NCI-H1436 (cell line): Measurements from ENCODE around the gene MCM3AP.
"Not testable (repeated sequence)": the region's sequence is repeated elsewhere in the genome, so short reads cannot be mapped to it uniquely, and the experiment has no call there.

Source experiments
- DNase-seq: peaks from one replicate; lab custom pipeline; 2025; lab: John Stamatoyannopoulos, UW

Gene MCM3AP

DNA sequence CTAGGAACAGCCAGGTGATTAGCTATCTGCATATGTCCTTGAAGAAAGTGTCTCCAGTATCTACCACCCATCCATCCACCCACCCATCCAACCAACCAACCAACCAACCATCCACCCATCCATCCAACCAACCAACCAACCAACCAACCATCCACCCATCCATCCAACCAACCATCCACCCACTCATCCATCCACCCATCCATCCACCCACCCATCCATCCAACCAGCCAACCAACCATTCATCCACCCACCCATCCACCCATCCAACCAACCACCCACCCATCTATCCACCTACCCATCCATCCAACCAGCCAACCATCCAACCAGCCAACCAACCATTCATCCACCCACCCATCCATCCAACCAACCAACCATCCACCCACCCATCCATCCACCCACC is 26.2 kb upstream of the MCM3AP start:
- no peak for DNase-seq

GRCh38 chr21:46310260-46310659 is 24.8 kb upstream of the MCM3AP start:
- not testable (repeated sequence) for DNase-seq

DNA sequence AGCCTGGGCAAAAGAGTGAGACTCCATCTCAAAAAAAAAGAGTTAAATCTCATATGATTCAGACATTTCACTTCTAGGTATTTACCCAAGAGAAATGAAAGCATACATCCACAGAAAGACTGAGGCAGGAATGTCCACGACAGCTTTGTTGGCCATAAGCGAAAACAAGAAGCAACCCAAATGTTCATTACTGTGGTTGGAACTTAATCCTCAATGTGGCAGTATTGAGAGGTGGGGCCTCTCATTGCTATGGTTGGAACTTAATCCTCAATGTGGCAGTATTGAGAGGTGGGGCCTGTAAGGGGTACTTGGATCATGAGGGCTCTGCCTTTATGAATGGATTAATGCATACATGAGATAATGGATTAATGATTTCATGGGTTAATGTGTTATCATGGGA is 23.0 kb upstream of the MCM3AP start:
- no peak for DNase-seq

DNA sequence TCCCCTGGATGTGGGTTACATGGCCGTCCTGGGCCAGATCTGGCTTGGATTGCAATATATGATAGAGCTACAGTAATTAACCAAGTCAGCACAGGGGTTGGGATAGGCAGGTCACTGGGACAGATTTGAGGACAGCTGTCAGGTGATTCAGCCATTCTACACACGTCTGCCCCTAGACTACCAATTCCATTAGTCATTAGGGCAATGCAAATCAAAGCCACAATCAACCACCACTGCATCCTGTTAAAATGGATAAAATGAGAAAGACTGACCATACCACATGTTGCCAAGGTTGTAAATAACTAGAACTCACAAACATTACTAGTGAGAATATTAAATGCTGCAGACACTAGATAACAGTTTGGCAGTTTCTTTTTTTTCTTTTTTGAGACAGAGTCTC is 22.2 kb upstream of the MCM3AP start:
- no peak for DNase-seq

GRCh38 chr21:46304955-46305354 is 19.5 kb upstream of the MCM3AP start:
- DNase-seq, result no peak

- no peak for DNase-seq
These were observed 19.0 kb upstream of the MCM3AP start for GRCh38 chr21:46304437-46304836.

DNA sequence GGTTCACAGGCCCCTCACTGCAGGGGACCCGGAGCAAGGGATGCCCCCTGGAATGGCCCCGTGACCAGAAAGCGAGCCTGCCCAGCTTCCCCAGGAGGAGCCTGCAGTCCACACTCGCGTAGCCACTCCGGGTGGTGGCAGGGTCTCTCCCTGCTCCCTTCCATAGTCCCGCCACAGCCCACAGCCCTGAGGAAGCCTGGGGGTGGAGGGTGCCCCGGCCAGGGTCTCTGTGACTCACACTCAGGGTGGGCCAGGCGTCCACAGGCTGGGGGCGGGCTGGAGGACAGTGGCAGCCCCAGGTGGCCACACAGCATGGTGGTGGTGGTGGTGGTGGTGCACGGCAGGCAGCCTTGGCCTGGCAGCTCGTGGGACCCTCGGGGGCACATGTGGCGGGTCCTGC is 16.3 kb upstream of the MCM3AP start:
- DNase-seq, result no peak

DNA sequence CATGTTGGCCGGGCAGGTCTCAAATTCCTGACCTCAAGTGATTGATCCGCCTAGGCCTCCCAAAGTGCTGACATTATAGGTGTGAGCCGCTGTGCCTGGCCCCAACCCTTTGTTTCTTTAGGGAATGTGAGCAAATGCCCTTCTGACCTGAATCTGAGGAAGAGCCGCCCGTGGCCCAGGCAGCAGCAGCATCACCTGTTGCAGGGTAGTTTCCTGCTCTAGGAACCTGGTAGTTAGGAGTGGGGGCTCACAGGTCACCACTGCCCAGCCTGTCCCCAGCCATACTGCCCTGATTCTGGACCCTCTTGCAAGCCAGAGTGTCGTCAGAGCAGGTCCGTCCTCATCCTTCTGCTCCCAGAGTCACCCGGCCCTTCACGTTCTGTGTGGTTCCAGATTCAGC is 13.8 kb upstream of the MCM3AP start:
- no peak for DNase-seq

DNA sequence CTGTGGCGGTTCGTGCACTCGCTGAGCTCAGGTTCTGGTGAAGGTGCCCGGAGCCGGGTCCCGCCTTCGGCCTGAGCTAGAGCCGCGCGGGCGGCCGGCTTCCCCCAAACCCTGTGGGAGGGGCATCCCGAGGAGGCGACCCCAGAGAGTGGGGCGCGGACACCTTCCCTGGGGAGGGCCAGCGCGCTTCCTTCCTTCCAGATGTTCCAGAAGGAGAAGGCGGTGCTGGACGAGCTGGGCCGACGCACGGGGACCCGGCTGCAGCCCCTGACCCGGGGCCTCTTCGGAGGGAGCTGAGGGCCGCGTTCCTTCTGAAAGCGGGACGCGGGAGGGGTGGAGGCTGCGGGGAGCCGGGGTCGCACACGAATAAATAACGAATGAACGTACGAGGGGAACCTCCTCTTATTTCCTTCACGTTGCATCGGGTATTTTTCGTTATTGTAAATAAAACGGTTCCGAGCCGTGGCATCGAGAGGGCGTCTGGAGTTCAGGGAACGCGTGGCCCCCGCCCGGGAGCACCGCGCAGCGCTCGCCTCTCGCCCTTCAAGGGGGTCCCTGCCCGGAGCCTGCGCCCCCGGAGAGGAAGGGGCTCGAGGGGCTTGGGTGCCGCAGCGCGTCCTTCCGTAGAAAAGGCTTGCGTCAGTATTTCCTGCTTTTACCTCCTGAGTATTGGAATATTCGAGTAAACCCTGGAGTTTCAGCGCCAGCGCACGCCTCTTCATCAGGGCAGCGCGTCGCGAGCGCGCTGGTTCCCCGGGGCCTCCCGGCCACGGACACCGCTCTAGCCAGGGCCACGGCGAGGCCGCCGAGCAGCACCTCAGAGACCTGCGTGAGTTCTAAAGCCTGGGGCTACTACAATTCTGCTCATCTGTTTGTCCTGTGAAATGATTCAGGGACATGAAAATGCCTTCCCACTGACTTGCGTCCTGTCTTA is 12.2 kb upstream of the MCM3AP start:
- no peak for DNase-seq

DNA sequence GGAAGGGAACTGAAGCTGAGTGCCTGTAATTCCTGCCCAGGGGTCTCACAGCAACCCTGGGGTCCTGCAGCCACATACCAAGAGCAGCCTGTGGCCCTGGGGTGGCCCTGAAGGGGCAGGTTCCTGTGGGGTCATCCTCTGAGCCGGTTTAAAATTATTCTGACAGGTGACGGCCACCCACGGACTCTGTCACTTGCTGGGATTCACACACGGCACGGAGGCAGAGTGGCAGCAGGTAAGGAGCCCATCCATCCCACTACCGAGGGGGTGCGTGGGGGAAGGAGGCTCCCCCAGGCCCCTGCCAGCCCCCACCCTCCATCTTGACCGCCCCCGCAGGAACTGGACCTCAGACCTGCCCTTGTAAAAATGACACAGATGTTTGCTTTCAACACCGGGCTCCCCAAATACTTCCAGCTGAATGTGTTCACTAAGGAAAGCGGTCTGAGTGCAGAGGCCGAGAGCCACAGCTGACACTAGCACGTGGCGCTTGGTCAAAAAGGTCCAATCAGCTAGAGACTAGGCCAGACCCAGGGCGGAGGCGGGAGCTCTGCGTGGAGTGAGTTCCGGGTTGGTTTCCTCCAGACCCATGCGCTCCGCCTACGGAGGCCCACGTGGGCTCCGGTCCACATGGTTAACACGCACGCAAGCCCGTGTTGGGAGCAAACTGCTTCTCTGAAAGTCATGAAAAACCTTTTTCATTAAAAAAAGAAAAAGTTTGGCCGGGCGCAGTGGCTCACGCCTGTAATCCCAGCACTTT is 10.8 kb upstream of the MCM3AP start:
- peak; percentile 17 for DNase-seq

- peak; percentile 18 for DNase-seq
These were observed 9.9 kb upstream of the MCM3AP start for GRCh38 chr21:46295177-46295770.

GRCh38 chr21:46294647-46295176 is 9.3 kb upstream of the MCM3AP start:
- DNase-seq, result no peak

- DNase-seq, result no peak
These were observed 6.2 kb upstream of the MCM3AP start for GRCh38 chr21:46291561-46291960.

GRCh38 chr21:46289655-46290179 is 4.3 kb upstream of the MCM3AP start:
- no peak for DNase-seq

GRCh38 chr21:46287541-46287940 is 2.1 kb upstream of the MCM3AP start:
- no peak for DNase-seq

- DNase-seq, result no peak
These were observed 1.2 kb upstream of the MCM3AP start for GRCh38 chr21:46286648-46287002.

DNA sequence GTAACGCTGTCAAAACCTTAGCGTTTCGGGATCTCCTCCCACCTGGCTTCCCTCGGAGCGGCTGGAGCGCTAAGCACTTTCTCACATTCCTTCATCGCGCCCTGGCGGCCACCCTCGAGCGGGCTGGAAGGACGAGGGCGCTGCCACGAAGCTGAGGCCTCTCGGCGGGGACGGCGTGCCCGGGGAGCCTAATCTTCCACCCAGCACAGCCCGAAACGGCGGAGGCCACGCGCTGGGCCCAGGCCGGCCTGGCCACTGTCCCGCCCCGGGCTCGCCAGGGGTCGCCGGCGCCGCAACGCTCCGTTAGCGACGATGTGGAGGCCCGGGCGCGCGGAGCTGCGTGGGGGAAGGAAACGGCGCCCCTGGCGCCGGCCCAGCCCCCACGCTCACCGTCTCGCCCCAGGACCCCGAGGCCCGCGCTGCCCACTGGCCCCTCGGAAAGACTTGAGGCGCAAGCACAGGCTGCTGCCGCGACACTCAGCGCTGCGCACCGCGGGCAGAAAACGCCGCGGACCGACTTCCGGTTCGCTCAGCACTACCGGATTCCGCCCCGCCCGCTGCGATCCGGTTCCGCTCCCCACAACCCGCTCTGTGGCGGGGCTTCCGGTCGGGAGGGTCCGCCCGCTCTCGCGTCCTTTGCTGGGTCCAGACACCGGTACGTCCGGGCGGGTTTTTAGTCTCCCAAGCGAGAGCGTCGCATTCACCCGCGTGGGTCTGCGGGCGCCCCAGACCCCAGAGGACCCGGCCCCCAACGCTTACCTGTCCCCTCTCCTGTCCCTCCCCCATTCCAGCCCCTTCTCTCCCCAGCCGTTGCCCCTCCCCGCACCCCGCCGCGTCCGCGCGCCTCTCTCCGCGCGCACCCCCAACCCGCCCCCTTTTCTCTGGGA is 593 bp upstream of the MCM3AP start, which contains the start of gene YBEY:
Gene YBEY, plus strand, starts transcription at position 582 of the 887 bp plus-strand sequence. CDS start 572 bp downstream, outside the sequence.
- DNase-seq, result peak; percentile 78

GRCh38 chr21:46284733-46285132 is 678 bp downstream of the MCM3AP start:
- no peak for DNase-seq

- DNase-seq, result no peak
These were observed 1.2 kb downstream of the MCM3AP start for GRCh38 chr21:46284077-46284644.

- no peak for DNase-seq
These were observed 10.5 kb downstream of the MCM3AP start for GRCh38 chr21:46274797-46275390.
